ENCODE measurements around the gene EYA2.

The EYA2 gene

DNA sequence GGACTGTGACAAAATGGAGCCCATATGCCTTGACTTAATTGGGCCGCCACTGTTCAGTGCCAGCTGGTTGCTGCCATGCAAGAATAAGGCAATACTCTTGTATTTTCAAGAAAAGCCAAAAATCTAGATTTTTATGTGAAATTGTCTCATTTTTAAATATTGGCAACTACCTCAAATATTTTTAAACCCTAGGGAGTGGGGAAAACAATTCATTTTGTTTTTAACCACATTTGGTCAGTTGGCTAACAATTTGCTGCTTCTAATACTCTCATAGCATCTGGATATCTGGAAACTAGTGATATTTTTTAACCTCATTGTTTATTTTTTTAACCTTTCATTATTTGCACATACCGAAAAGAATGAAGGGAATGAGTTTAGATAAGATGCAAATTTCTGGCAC, 91.0 kb downstream of the EYA2 start:
- Histone ChIP-seq H3K36me3 (ENCODE audit: insufficient read depth, low read length) (no peaks in the 10 kb centered on the region), H3F3A (ENCODE audit: low read depth) (no peaks in the 10 kb centered on the region), H3K4me3 (ENCODE audit: low read length, poor library complexity, severe bottlenecking) (no peak overlapping the region), H2AFZ (ENCODE audit: low read length) (no peak overlapping the region), H3K9ac (ENCODE audit: low read depth, low read length, poor library complexity, severe bottlenecking) (no peak overlapping the region), H3K4me2 (ENCODE audit: low read depth, low read length, poor library complexity, severe bottlenecking) (no peak overlapping the region), H3K27me3 (ENCODE audit: insufficient read depth, low read length, poor library complexity, severe bottlenecking) (no peaks in the 10 kb centered on the region), H3K9me2 (replicated peaks; ENCODE audit: low read depth, low read length) (no peaks in the 10 kb centered on the region), H4K20me1 (ENCODE audit: insufficient read depth, low read length, poor library complexity, severe bottlenecking) (no peaks in the 10 kb centered on the region), H3K79me2 (ENCODE audit: insufficient read depth, low read length) (no peaks in the 10 kb centered on the region), H3K4me1 (ENCODE audit: insufficient read depth, low read length, poor library complexity, severe bottlenecking) (no peaks in the 10 kb centered on the region), H3K9me3 (ENCODE audit: insufficient read depth, low read depth, low read length) (no peaks in the 10 kb centered on the region)
- TF ChIP-seq EZH2phosphoT487 (IDR thresholded peaks at IDR 0.05; ENCODE audit: borderline replicate concordance): no peak
- TF ChIP-seq, protein P1, sequence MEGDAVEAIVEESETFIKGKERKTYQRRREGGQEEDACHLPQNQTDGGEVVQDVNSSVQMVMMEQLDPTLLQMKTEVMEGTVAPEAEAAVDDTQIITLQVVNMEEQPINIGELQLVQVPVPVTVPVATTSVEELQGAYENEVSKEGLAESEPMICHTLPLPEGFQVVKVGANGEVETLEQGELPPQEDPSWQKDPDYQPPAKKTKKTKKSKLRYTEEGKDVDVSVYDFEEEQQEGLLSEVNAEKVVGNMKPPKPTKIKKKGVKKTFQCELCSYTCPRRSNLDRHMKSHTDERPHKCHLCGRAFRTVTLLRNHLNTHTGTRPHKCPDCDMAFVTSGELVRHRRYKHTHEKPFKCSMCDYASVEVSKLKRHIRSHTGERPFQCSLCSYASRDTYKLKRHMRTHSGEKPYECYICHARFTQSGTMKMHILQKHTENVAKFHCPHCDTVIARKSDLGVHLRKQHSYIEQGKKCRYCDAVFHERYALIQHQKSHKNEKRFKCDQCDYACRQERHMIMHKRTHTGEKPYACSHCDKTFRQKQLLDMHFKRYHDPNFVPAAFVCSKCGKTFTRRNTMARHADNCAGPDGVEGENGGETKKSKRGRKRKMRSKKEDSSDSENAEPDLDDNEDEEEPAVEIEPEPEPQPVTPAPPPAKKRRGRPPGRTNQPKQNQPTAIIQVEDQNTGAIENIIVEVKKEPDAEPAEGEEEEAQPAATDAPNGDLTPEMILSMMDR (conservative IDR thresholded peaks at IDR 0.05; ENCODE audit: low read length): no peak

DNA sequence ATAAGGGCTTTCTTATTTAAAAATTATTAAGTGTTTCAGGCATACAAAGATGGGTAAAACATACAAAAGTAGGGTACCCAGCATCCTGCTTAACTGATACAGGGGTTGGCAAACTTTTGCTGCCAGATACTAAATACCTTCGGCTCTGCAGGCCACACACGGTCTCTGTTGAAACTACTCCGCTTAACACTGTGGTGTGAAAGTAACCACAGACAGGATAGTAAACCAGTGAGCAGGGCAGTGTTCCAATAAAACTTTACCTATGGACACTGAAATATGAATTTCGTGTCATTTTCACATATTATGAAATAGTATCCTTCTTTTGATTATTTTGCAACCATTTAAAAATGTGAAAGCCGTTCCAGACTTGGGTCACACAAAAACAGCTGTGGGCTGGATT, 92.4 kb downstream of the EYA2 start:
- Histone ChIP-seq H3K4me1 (ENCODE audit: insufficient read depth, low read length, poor library complexity, severe bottlenecking) (no peaks in the 10 kb centered on the region), H3K9me2 (replicated peaks; ENCODE audit: low read depth, low read length) (no peaks in the 10 kb centered on the region), H3K9ac (ENCODE audit: low read depth, low read length, poor library complexity, severe bottlenecking) (no peak overlapping the region), H3K79me2 (ENCODE audit: insufficient read depth, low read length) (no peaks in the 10 kb centered on the region), H3K4me2 (ENCODE audit: low read depth, low read length, poor library complexity, severe bottlenecking) (no peak overlapping the region), H4K20me1 (ENCODE audit: insufficient read depth, low read length, poor library complexity, severe bottlenecking) (no peaks in the 10 kb centered on the region), H3K27me3 (ENCODE audit: insufficient read depth, low read length, poor library complexity, severe bottlenecking) (no peaks in the 10 kb centered on the region), H3K36me3 (ENCODE audit: insufficient read depth, low read length) (no peaks in the 10 kb centered on the region), H3K4me3 (ENCODE audit: low read length, poor library complexity, severe bottlenecking) (no peak overlapping the region), H2AFZ (ENCODE audit: low read length) (no peak overlapping the region), H3F3A (ENCODE audit: low read depth) (no peaks in the 10 kb centered on the region), H3K9me3 (ENCODE audit: insufficient read depth, low read depth, low read length) (no peaks in the 10 kb centered on the region)
- TF ChIP-seq, protein P1 (conservative IDR thresholded peaks at IDR 0.05; ENCODE audit: low read length): no peak
- no peak for TF ChIP-seq EZH2phosphoT487 (IDR thresholded peaks at IDR 0.05; ENCODE audit: borderline replicate concordance)

DNA sequence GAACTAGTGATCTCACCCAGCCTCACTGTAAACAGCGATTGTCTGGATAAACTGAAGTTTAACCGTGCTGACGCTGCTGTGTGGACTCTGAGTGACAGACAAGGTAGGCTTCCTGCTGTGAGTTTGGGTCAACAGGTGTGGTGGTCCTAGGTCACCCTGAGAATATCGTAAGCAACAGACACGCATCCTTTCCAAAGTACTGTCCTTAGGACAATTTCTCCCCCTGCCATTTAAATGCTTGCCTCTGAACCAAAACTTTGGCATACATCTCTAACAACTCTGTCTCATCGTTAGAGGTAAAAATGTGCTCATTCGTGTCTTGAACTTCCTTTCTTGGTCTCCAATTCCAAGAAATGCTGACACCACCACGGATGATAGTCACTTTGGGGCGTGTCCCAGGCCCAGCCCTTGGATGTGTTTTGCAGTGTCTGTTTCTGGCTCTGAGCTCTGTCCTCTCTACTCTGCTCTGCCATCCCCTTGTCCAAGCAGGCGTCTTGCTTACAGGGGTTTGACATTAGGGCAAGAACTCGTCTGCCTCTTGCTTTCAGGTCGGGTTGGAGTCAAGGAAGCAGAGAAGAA, 95.5 kb downstream of the EYA2 start:
- Histone ChIP-seq H3K9me3 (ENCODE audit: insufficient read depth, low read depth, low read length) (no peaks in the 10 kb centered on the region), H3K9me2 (replicated peaks; ENCODE audit: low read depth, low read length) (no peaks in the 10 kb centered on the region), H3K27me3 (ENCODE audit: insufficient read depth, low read length, poor library complexity, severe bottlenecking) (no peaks in the 10 kb centered on the region), H3K36me3 (ENCODE audit: insufficient read depth, low read length) (no peaks in the 10 kb centered on the region), H3K4me2 (ENCODE audit: low read depth, low read length, poor library complexity, severe bottlenecking) (no peak overlapping the region), H3K9ac (ENCODE audit: low read depth, low read length, poor library complexity, severe bottlenecking) (no peak overlapping the region), H3K79me2 (ENCODE audit: insufficient read depth, low read length) (no peaks in the 10 kb centered on the region), H3K4me3 (ENCODE audit: low read length, poor library complexity, severe bottlenecking) (no peak overlapping the region), H3K4me1 (ENCODE audit: insufficient read depth, low read length, poor library complexity, severe bottlenecking) (no peaks in the 10 kb centered on the region), H4K20me1 (ENCODE audit: insufficient read depth, low read length, poor library complexity, severe bottlenecking) (no peaks in the 10 kb centered on the region), H3F3A (ENCODE audit: low read depth) (no peaks in the 10 kb centered on the region), H2AFZ (ENCODE audit: low read length) (no peak overlapping the region)
- TF ChIP-seq, protein P1 (conservative IDR thresholded peaks at IDR 0.05; ENCODE audit: low read length): no peak
- TF ChIP-seq EZH2phosphoT487 (IDR thresholded peaks at IDR 0.05; ENCODE audit: borderline replicate concordance): no peak

All from Loucy (cell line).